ENCODE measurements around the gene SP140L.

- no peak for TF ChIP-seq CTCF (IDR thresholded peaks at IDR 0.05)
- no peak for TF ChIP-seq POLR2A (IDR thresholded peaks at IDR 0.05)
- no peak for TF ChIP-seq EP300 (IDR thresholded peaks at IDR 0.05)
Measured at GRCh38 chr2:230305416-230306275, 21.3 kb upstream of the SP140L start.

Data from upper lobe of left lung (tissue), 4 donors.